ENCODE measurements around the gene PSKH1.
"Not testable (repeated sequence)": the region's sequence is repeated elsewhere in the genome, so short reads cannot be mapped to it uniquely, and the experiment has no call there.

Gene PSKH1

DNA sequence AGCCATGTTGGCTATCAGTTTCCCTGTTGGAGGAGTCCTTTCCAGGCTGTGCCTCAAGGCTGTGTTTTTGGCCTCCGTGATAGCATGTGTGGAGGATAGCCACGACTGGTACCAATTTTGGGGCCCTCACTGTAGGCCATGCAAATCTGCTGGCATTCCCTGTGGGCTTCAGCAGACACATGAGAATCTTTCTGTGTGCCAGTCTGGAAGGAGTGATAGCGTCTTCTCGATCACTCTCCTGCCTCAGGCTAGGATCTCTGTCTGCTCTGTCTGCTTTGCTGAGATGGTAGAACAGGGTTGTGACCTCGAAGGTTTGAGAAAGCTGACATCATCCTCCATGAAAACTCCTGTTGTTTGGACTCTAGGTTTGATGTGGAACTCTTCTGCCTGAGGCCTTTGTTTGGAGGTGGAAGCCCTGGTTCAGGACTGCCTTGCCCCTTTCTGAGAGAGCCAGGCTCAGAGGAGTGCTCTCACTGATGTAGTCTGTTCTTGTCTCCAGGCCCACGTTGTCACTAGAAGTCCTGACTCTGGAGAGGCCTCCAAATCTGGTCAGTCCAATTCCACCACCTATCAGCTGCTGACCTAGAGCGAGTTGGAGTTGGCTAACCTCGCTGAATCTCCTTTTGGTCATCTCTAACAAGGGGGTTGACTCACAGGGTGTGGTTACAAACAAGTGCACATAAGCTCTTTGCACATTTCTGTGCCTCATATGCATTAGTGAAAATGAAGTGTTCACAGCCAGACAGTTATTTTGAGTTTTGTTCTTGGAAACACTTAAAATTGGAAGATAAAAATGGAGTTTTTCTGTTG is 32.3 kb upstream of the PSKH1 start:
- Mint-ChIP-seq H3K9me3 (no peaks in the 10 kb centered on the region), H3K4me3 (no peak overlapping the region), H3K4me1 (peaks cover 24% of the 10 kb centered on the region), H3K27me3 (no peaks in the 10 kb centered on the region), H3K36me3 (ENCODE audit: low read depth) (peaks cover 26% of the 10 kb centered on the region), H3K27ac (no peak overlapping the region)
- ATAC-seq (no peak), DNase-seq (no peak)

- H3K9me3 Mint-ChIP-seq: no peaks in the 10 kb centered on the region
- peaks cover 21% of the 10 kb centered on the region for H3K4me1 Mint-ChIP-seq
- H3K27me3 Mint-ChIP-seq: no peaks in the 10 kb centered on the region
- H3K4me3 Mint-ChIP-seq: no peak overlapping the region
- peaks cover 34% of the 10 kb centered on the region for H3K36me3 Mint-ChIP-seq (ENCODE audit: low read depth)
- DNase-seq: no peak
- no peak for ATAC-seq
- H3K27ac Mint-ChIP-seq: no peak overlapping the region
These were observed 31.2 kb upstream of the PSKH1 start for GRCh38 chr16:67861877-67862276.

DNA sequence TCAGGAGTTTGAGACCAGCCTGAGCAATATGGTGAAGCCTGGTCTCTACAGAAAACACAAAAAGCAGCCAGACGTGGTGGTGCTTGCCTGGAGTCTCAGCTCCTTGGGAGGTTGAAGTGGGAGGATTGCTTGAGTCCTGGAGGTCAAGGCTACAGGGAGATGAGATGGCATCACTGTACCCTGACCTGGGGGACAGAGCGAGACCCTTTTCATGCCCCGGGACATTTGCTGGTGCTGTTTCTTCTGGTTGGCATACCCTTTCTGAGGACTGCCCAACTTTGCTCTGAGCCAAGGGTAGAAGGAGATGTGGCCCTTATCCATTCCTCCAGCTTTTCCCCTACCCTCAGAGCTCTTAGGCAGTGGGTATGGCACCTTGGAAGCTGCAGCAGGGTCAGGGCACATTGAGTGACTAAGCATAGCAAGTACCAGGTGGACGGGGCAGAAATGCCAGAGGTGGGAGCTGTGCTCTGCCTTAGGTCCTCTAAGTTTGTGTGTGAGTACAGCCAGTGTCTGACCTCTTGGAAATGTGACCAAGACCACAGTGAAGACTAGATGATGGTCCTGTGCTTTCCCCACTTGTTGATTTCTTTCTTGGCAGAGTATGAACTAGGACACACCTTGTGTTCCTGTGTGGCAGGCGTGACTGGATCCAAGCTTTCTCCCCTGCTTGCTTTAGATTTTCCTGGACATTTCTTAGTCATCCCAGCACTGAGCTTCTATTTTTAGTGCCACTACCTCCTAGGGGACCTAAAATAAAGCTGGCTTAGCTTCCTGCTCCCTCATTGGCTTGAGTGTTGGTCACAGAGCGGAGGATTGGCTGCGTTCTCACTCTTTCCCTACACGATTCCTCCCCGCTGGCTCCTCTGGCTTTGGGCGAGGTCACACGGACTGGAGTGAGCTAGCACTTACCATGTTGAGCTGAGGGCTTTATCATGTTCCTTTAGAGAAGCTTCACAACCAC is 30.2 kb upstream of the PSKH1 start:
- Mint-ChIP-seq H3K27me3 (no peaks in the 10 kb centered on the region), H3K4me1 (peaks cover 12% of the 10 kb centered on the region), H3K27ac (no peak overlapping the region), H3K36me3 (ENCODE audit: low read depth) (peaks cover 34% of the 10 kb centered on the region), H3K9me3 (no peaks in the 10 kb centered on the region), H3K4me3 (no peak overlapping the region)
- DNase-seq (no peak), ATAC-seq (no peak)

GRCh38 chr16:67864044-67864443 is 29.0 kb upstream of the PSKH1 start:
- not testable (repeated sequence) for DNase-seq, H3K27me3 Mint-ChIP-seq, ATAC-seq, H3K4me3 Mint-ChIP-seq, H3K4me1 Mint-ChIP-seq, H3K27ac Mint-ChIP-seq, H3K9me3 Mint-ChIP-seq
- H3K36me3 Mint-ChIP-seq (ENCODE audit: low read depth): peaks cover 30% of the 10 kb centered on the region

- no peak overlapping the region for H3K4me3 Mint-ChIP-seq
- peaks cover 30% of the 10 kb centered on the region for H3K36me3 Mint-ChIP-seq (ENCODE audit: low read depth)
- no peak for DNase-seq
- H3K27ac Mint-ChIP-seq: no peak overlapping the region
- H3K9me3 Mint-ChIP-seq: no peaks in the 10 kb centered on the region
- peaks cover 6% of the 10 kb centered on the region for H3K4me1 Mint-ChIP-seq
- no peak for ATAC-seq
- H3K27me3 Mint-ChIP-seq: no peaks in the 10 kb centered on the region
These were observed 28.5 kb upstream of the PSKH1 start for GRCh38 chr16:67864594-67864993.

GRCh38 chr16:67865318-67865717 is 27.7 kb upstream of the PSKH1 start:
- H3K4me1 Mint-ChIP-seq: peaks cover 6% of the 10 kb centered on the region

DNA sequence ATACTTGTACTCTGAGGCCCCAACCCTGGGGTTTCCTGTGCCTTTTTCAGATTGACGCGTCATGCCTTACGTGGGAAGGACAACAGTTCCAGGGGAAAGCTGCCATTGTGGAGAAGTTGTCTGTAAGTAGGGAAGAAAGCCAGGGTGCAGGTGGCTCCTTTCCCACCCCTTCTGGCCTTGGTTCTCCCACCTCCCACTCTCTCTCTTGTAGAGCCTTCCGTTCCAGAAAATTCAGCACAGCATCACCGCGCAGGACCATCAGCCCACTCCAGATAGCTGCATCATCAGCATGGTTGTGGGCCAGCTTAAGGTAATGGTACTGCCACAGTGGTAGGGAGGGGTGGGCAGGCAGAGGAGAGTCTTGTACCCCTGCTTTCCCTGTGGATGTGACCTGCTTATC is 24.8 kb upstream of the PSKH1 start:
- Mint-ChIP-seq H3K36me3 (ENCODE audit: low read depth) (peaks cover 25% of the 10 kb centered on the region), H3K4me3 (no peak overlapping the region)
- no peak for ATAC-seq

More at GRCh38 chr16:67865318-67865717, 27.7 kb upstream of the PSKH1 start:
- Mint-ChIP-seq H3K27me3 (no peaks in the 10 kb centered on the region), H3K4me3 (no peak overlapping the region), H3K27ac (peak overlapping the region; percentile 52), H3K9me3 (no peaks in the 10 kb centered on the region), H3K36me3 (ENCODE audit: low read depth) (peaks cover 32% of the 10 kb centered on the region)
- no peak for DNase-seq
- ATAC-seq: no peak

GRCh38 chr16:67869653-67870052 is 23.4 kb upstream of the PSKH1 start:
- Mint-ChIP-seq H3K27ac (no peak overlapping the region), H3K36me3 (ENCODE audit: low read depth) (peaks cover 24% of the 10 kb centered on the region), H3K4me1 (peaks cover 17% of the 10 kb centered on the region), H3K27me3 (no peaks in the 10 kb centered on the region), H3K9me3 (no peaks in the 10 kb centered on the region), H3K4me3 (no peak overlapping the region)
- ATAC-seq: no peak
- no peak for DNase-seq

More for the DNA sequence above, 24.8 kb upstream of the PSKH1 start:
- no peaks in the 10 kb centered on the region for H3K9me3 Mint-ChIP-seq
- no peak for DNase-seq
- peaks cover 7% of the 10 kb centered on the region for H3K4me1 Mint-ChIP-seq
- H3K27me3 Mint-ChIP-seq: no peaks in the 10 kb centered on the region
- no peak overlapping the region for H3K27ac Mint-ChIP-seq

GRCh38 chr16:67871256-67871655 is 21.8 kb upstream of the PSKH1 start:
- no peak for DNase-seq
- no peak overlapping the region for H3K27ac Mint-ChIP-seq
- H3K9me3 Mint-ChIP-seq: no peaks in the 10 kb centered on the region

GRCh38 chr16:67872131-67872630 is 20.9 kb upstream of the PSKH1 start:
- peaks cover 11% of the 10 kb centered on the region for H3K36me3 Mint-ChIP-seq (ENCODE audit: low read depth)
- DNase-seq: no peak
- H3K27me3 Mint-ChIP-seq: no peaks in the 10 kb centered on the region
- H3K4me3 Mint-ChIP-seq: peak overlapping the region; percentile 83
- peak overlapping the region; percentile 72 for H3K27ac Mint-ChIP-seq
- H3K9me3 Mint-ChIP-seq: no peaks in the 10 kb centered on the region
- peaks cover 25% of the 10 kb centered on the region for H3K4me1 Mint-ChIP-seq
- ATAC-seq: no peak

More at GRCh38 chr16:67871256-67871655, 21.8 kb upstream of the PSKH1 start:
- Mint-ChIP-seq H3K27me3 (no peaks in the 10 kb centered on the region), H3K36me3 (ENCODE audit: low read depth) (peaks cover 14% of the 10 kb centered on the region), H3K4me1 (peaks cover 25% of the 10 kb centered on the region), H3K4me3 (no peak overlapping the region)
- ATAC-seq: no peak

DNA sequence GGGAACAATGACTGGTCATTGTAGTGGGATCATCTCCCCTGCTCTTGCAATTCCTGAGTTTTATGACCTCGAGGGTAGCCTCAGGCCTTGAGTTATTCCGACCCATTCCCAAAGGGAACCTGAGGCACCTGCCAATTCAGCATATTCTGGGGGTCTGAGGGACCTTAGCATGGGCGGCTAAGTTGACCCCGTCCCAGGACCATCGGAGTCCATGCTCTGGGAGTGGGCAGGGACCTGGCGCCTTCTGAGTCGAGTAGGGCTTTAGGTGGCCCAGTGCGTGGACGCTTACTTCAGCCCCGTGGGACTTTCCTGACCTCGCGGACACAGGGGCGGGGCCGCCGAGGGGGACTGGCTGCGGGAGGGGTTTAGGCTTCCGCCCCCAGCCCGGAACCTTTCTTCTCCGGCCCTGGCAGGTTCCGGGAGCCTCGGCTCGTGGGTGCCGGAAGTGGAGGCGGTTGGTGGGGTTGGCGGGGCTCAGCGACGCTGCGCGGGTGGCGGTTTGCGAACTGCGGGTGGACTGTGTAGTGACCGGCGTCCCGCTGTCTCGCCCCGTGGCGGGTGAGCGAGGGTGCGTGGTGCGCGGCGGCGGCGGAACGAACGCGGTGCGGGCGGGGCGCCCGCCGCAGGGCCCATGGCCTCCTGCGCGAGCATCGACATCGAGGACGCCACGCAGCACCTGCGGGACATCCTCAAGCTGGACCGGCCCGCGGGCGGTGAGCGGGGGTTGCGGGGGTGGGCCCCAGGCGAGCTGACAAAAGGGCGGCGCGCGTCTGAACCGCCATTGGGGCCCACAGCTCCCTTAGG is 20.2 kb upstream of the PSKH1 start, which contains the start of gene EDC4:
Gene EDC4 (plus strand): TSS at position 422 of the 804 bp plus-strand sequence. CDS start 210 bp downstream, at position 632.
- ATAC-seq (peak; percentile 91), DNase-seq (peak; percentile 92)
- H3K4me3 Mint-ChIP-seq: peak within 1 kb of the TSS; percentile 83
- no peaks in the 10 kb centered on the region for H3K9me3 Mint-ChIP-seq
- H3K27me3 Mint-ChIP-seq: no peaks in the 10 kb centered on the region
- peak within 1 kb of the TSS; percentile 87 for H3K27ac Mint-ChIP-seq
- peaks cover 25% of the 10 kb centered on the region for H3K4me1 Mint-ChIP-seq
- peaks cover 16% of the 10 kb centered on the region for H3K36me3 Mint-ChIP-seq (ENCODE audit: low read depth)

DNA sequence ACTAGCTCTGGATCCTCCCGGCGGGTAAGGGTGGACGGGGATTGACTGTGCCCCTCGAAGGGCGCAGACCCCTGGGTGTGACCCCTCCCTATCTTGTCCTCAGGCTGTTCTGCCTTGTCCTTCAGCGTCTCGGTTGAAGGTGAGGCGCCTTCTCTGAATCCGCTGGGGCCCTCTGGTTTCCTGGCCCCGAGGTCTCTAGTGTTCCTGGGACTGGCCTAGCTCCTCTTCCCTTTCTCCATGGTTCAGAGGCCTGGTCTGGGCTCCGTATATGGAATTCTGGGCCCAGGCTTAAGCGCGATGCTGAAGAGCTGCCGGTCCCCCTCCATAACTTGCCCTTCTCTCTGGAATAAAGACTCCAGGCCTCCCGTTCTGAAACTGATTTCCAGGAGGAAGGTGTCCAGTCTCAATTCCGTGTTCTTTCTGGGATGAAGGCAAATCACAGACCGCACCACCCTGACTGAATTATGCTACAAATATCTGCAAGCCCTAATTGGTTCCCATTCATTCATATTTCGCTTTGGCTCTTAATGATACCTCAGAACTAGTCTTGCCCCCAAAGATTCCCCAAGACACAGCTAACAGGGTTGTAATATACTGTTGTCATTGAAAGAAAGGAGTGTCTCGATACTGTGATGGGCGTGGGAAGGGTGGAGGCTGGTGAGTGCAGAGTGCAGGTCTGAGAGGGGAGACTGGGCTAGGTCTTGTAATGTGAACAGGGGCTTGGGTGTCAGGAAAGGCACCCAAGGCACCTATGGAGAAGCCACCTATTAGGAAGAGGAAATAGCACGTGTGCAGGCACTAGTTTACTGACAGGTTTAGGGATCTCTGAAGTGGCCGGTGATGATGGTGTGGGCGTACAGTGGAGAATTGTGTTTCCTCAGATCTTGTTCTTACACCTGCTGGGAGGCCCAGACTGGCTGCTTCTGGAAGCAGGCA is 19.4 kb upstream of the PSKH1 start:
- H3K36me3 Mint-ChIP-seq (ENCODE audit: low read depth): peaks cover 20% of the 10 kb centered on the region
- ATAC-seq: no peak
- H3K9me3 Mint-ChIP-seq: no peaks in the 10 kb centered on the region
- DNase-seq: peak; percentile 8
- no peaks in the 10 kb centered on the region for H3K27me3 Mint-ChIP-seq
- H3K4me3 Mint-ChIP-seq: peak overlapping the region; percentile 83
- H3K4me1 Mint-ChIP-seq: peaks cover 25% of the 10 kb centered on the region
- peak overlapping the region; percentile 87 for H3K27ac Mint-ChIP-seq

- ATAC-seq (no peak), DNase-seq (no peak)
- Mint-ChIP-seq H3K4me1 (peaks cover 25% of the 10 kb centered on the region), H3K27me3 (no peaks in the 10 kb centered on the region), H3K36me3 (ENCODE audit: low read depth) (peaks cover 21% of the 10 kb centered on the region), H3K4me3 (peak overlapping the region; percentile 83), H3K9me3 (no peaks in the 10 kb centered on the region), H3K27ac (peak overlapping the region; percentile 87)
These were observed 18.7 kb upstream of the PSKH1 start for GRCh38 chr16:67874372-67874771.
